ENCODE measurements around the gene NUP50.

Gene NUP50, protein sequence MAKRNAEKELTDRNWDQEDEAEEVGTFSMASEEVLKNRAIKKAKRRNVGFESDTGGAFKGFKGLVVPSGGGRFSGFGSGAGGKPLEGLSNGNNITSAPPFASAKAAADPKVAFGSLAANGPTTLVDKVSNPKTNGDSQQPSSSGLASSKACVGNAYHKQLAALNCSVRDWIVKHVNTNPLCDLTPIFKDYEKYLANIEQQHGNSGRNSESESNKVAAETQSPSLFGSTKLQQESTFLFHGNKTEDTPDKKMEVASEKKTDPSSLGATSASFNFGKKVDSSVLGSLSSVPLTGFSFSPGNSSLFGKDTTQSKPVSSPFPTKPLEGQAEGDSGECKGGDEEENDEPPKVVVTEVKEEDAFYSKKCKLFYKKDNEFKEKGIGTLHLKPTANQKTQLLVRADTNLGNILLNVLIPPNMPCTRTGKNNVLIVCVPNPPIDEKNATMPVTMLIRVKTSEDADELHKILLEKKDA

GRCh38 chr22:45163451-45164269 is at the start of gene NUP50:
Gene NUP50 (plus strand): TSS chr22:45163925. CDS start chr22:45168178, 4,253 bp downstream.
- H3K9me3 Mint-ChIP-seq = no peaks in the 10 kb centered on the region
- H3K27ac Mint-ChIP-seq = peak within 1 kb of the TSS; percentile 91
- H3K4me1 Mint-ChIP-seq = peaks cover 41% of the 10 kb centered on the region
- no peaks in the 10 kb centered on the region for H3K27me3 Mint-ChIP-seq
- peak within 1 kb of the TSS; percentile 98 for H3K4me3 Mint-ChIP-seq
- H3K36me3 Mint-ChIP-seq = peaks cover 5% of the 10 kb centered on the region
- peak; percentile 92 for ATAC-seq

GRCh38 chr22:45120440-45120839 is 43.3 kb upstream of the NUP50 start:
- Mint-ChIP-seq H3K4me1 (no peaks in the 10 kb centered on the region), H3K4me3 (no peak overlapping the region), H3K27me3 (no peaks in the 10 kb centered on the region), H3K9me3 (no peaks in the 10 kb centered on the region), H3K27ac (no peak overlapping the region), H3K36me3 (no peaks in the 10 kb centered on the region)
- no peak for ATAC-seq

- Mint-ChIP-seq H3K4me1 (no peaks in the 10 kb centered on the region), H3K27me3 (peaks cover 3% of the 10 kb centered on the region), H3K4me3 (no peak overlapping the region), H3K36me3 (no peaks in the 10 kb centered on the region), H3K9me3 (no peaks in the 10 kb centered on the region), H3K27ac (no peak overlapping the region)
- ATAC-seq = no peak
Measured at GRCh38 chr22:45120931-45121330, 42.8 kb upstream of the NUP50 start.

DNA sequence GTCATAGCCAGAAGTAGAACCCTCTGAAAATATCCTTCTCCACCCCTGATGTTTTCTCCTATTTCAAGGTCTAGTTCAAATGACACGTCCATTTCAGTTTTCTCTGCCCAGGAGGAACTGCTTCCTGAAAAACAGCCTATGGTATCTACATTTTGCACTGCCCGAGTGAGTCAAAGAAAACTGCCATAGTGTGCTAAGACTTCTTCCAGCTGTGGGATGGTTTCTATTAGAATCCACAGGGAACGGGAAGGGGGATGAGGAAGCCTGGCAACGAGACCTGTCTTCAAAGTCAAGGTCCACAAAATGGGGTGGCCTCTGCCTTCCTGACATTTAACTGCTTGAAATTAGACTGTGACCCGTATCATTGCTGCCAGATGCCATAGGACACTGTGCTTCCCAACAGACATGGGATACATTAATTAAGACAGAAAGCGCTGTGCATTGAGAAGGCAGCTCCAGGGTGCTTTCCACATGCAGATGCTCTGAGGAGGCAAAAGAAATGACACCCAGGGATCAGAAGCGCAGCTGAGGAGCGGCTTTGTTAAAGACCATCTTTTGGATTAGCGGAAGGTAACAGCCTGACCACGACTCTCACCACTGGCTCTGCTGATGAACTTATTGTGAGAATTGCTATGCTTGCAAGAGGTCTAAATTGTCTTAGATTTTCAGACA is 39.4 kb upstream of the NUP50 start:
- H3K9me3 Mint-ChIP-seq = no peaks in the 10 kb centered on the region
- ATAC-seq = no peak
- H3K27ac Mint-ChIP-seq = no peak overlapping the region
- H3K27me3 Mint-ChIP-seq = peaks cover 9% of the 10 kb centered on the region
- H3K4me3 Mint-ChIP-seq = no peak overlapping the region
- no peaks in the 10 kb centered on the region for H3K36me3 Mint-ChIP-seq
- no peaks in the 10 kb centered on the region for H3K4me1 Mint-ChIP-seq

- no peak for ATAC-seq
- no peak overlapping the region for H3K27ac Mint-ChIP-seq
- peaks cover 9% of the 10 kb centered on the region for H3K4me1 Mint-ChIP-seq
- no peaks in the 10 kb centered on the region for H3K36me3 Mint-ChIP-seq
- no peak overlapping the region for H3K4me3 Mint-ChIP-seq
- peaks cover 9% of the 10 kb centered on the region for H3K27me3 Mint-ChIP-seq
- H3K9me3 Mint-ChIP-seq = no peaks in the 10 kb centered on the region
Measured at GRCh38 chr22:45125188-45125587, 38.5 kb upstream of the NUP50 start.

- H3K4me1 Mint-ChIP-seq = peaks cover 27% of the 10 kb centered on the region
- no peak for ATAC-seq
Measured at GRCh38 chr22:45127866-45128265, 35.9 kb upstream of the NUP50 start.

GRCh38 chr22:45129703-45130524 is 33.8 kb upstream of the NUP50 start:
- Mint-ChIP-seq H3K27me3 (peaks cover 9% of the 10 kb centered on the region), H3K4me1 (peaks cover 27% of the 10 kb centered on the region), H3K27ac (peak overlapping the region; percentile 2), H3K36me3 (peaks cover 14% of the 10 kb centered on the region), H3K4me3 (no peak overlapping the region), H3K9me3 (no peaks in the 10 kb centered on the region)
- ATAC-seq = no peak

More at GRCh38 chr22:45127866-45128265, 35.9 kb upstream of the NUP50 start:
- Mint-ChIP-seq H3K27me3 (peaks cover 9% of the 10 kb centered on the region), H3K9me3 (no peaks in the 10 kb centered on the region), H3K27ac (no peak overlapping the region), H3K4me3 (no peak overlapping the region), H3K36me3 (no peaks in the 10 kb centered on the region)

DNA sequence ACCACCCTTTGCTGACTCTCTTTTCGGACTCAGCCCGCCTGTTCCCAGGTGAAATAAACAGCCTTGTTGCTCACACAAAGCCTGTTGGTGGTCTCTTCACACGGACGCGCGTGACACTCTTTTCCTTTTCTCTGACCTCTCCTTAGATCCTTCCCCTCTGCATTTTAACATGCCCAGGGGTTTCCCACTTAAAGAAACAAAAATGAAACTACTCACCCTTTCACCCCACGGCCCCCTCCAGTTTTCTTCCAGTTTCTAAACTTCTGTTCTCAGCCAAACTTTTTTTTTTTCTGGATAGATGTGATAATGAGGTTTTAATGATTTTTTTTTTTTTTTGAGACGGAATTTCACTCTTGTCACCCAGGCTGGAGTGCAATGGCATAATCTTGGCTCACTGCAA is 32.8 kb upstream of the NUP50 start:
- Mint-ChIP-seq H3K36me3 (peaks cover 15% of the 10 kb centered on the region), H3K4me3 (no peak overlapping the region), H3K27ac (peak overlapping the region; percentile 39), H3K9me3 (no peaks in the 10 kb centered on the region), H3K4me1 (peaks cover 27% of the 10 kb centered on the region), H3K27me3 (peaks cover 6% of the 10 kb centered on the region)
- ATAC-seq = no peak

DNA sequence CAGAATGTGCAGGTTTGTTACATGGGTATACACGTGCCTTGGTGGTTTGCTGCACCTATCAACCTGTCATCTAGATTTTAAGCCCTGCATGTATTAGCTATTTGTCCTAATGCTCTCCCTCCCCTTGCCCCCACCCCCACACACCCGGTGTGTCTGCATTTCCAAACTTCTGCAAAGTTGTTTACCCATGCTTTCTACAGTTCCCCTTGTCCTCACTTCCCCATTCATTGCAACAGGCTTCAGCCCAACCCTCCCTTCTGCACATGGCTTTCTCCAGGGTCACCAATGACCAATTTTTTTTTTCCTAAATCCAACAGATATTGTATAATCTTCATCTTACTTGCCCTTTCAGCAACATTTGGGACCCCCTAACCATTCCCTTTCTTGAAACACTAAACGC is 32.0 kb upstream of the NUP50 start:
- peak overlapping the region; percentile 9 for H3K27ac Mint-ChIP-seq

GRCh38 chr22:45134313-45134712 is 29.4 kb upstream of the NUP50 start:
- Mint-ChIP-seq H3K36me3 (peaks cover 15% of the 10 kb centered on the region), H3K27ac (no peak overlapping the region), H3K27me3 (no peaks in the 10 kb centered on the region), H3K4me3 (no peak overlapping the region), H3K4me1 (peaks cover 27% of the 10 kb centered on the region), H3K9me3 (no peaks in the 10 kb centered on the region)
- no peak for ATAC-seq

More for the DNA sequence above, 32.0 kb upstream of the NUP50 start:
- H3K36me3 Mint-ChIP-seq = peaks cover 15% of the 10 kb centered on the region
- H3K9me3 Mint-ChIP-seq = no peaks in the 10 kb centered on the region
- peak; percentile 64 for ATAC-seq
- no peaks in the 10 kb centered on the region for H3K27me3 Mint-ChIP-seq
- H3K4me1 Mint-ChIP-seq = peaks cover 27% of the 10 kb centered on the region
- no peak overlapping the region for H3K4me3 Mint-ChIP-seq

DNA sequence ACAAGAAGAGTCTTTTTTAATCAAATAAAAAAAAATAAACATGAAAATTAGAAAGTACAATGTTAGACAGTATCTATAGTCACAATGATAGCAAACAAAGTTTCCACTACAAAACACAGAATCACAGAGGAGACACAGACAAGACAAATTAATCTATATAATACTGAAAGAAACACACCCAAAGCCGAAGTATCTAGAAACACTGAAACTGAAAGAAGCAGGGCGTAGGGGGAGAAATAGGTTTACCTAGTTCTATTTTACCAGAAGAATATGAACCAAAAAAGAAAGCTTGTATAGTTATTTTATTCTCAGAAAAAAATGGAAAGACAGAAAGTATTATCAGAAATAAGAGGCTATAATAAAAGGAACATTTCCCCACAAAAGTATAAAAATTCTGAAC is 27.1 kb upstream of the NUP50 start:
- H3K4me1 Mint-ChIP-seq = peaks cover 10% of the 10 kb centered on the region

DNA sequence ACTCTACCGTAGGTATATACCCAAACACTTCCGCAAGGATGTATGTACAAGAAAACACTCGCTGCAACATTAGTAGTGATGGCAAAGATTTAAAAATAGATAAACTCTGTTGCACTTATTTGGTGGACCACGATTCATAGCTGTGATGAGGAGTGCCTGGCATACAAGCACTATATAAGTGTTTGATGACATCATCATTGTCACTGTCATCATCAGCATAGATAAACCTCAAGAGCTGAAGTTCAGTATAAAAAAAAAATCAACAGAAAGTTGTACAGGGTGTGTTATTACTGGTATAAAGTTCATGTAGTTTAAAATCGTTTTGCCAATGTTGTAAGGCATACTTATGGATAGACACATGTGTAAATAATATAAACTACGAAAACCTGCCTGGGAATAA is 24.0 kb upstream of the NUP50 start:
- H3K27ac Mint-ChIP-seq = no peak overlapping the region
- H3K36me3 Mint-ChIP-seq = peaks cover 30% of the 10 kb centered on the region
- H3K4me1 Mint-ChIP-seq = no peaks in the 10 kb centered on the region
- no peak overlapping the region for H3K4me3 Mint-ChIP-seq
- peaks cover 3% of the 10 kb centered on the region for H3K9me3 Mint-ChIP-seq
- no peaks in the 10 kb centered on the region for H3K27me3 Mint-ChIP-seq
- no peak for ATAC-seq

More for the DNA sequence above, 27.1 kb upstream of the NUP50 start:
- Mint-ChIP-seq H3K27ac (no peak overlapping the region), H3K36me3 (peaks cover 23% of the 10 kb centered on the region), H3K27me3 (no peaks in the 10 kb centered on the region), H3K4me3 (no peak overlapping the region), H3K9me3 (no peaks in the 10 kb centered on the region)
- no peak for ATAC-seq

DNA sequence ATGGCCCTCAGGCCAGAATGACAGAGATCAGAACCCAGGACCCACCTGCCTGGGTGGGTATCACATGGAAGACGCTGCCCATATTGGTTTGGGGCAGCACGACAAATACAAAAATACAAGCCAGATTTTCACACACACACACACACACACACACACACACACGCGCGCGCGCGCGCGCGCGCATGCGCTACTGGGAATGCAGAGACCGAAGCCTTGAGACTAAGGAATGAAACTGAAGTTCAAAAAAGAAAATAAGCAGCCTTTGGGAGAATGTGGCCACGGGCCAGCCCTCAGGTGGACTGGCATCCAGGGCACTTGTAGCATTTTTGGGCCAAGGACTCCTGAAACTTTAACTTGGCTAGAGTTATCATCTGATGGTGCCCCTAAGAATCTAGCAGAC is 21.3 kb upstream of the NUP50 start:
- H3K4me1 Mint-ChIP-seq = no peaks in the 10 kb centered on the region
- no peak overlapping the region for H3K4me3 Mint-ChIP-seq
- ATAC-seq = no peak
- no peak overlapping the region for H3K27ac Mint-ChIP-seq
- H3K27me3 Mint-ChIP-seq = no peaks in the 10 kb centered on the region
- peaks cover 26% of the 10 kb centered on the region for H3K36me3 Mint-ChIP-seq
- peaks cover 3% of the 10 kb centered on the region for H3K9me3 Mint-ChIP-seq

DNA sequence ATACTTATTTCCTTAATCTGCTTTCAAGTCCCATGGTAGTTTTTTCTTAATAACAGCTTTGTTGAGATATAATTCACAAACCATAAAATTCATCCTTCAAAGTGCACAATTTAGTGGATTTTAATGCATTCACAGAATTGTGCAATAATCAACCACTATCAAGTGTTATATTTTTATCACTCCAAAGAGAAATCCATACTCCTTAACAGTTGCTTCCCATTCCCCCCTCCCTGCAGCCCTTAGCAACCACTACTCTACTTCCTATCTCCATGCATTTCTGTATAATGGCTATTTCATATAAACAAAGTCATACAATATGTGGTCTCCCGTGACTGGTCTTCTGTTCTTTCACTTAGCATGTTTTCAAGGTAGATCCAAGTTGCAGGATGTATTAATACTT is 18.8 kb upstream of the NUP50 start:
- Mint-ChIP-seq H3K27ac (no peak overlapping the region), H3K9me3 (peaks cover 3% of the 10 kb centered on the region), H3K4me1 (no peaks in the 10 kb centered on the region), H3K36me3 (peaks cover 29% of the 10 kb centered on the region), H3K4me3 (no peak overlapping the region), H3K27me3 (no peaks in the 10 kb centered on the region)
- no peak for ATAC-seq

Data from stimulated activated memory B cell treated with anti-CD40 and anti-IgM and Interleukin-4, amounts not matched to agents 10 μg/mL and 1 μg/mL and 100 μg/mL, for 72 hours (primary cell).